Thyroid gland (tissue), 4 donors: ENCODE measurements around the gene ERC1. TPM values are rescaled to one million over a fixed set of nuclear protein-coding genes. Genes with fewer than 3 reads are reported as not detected.

Experiments
- DNase-seq, 2 donors: peaks; one replicate each; pipeline ENCODE4 v3.0.0-alpha.2; 2019
- H3K27ac ChIP-seq, 3 donors: fragments of 200-600 bp; sonication (generic); 1 replicate in 2 of 3; 2 replicates in 1 of 3; pipeline ENCODE4 v1.5.1; 2016 to 2019; ENCODE audit warnings: mild to moderate bottlenecking in 1 of 3, moderate library complexity in 1 of 3
- H3K27me3 ChIP-seq: fragments of 200-600 bp; sonication (generic); one replicate; pipeline ENCODE4 v1.5.1; 2019
- H3K36me3 ChIP-seq, 2 donors: fragments of 200-600 bp; sonication (generic); one replicate each; pipeline ENCODE4 v1.5.1; 2016 to 2019
- H3K4me1 ChIP-seq, 2 donors: fragments of 200-600 bp; sonication (generic); one replicate each; pipeline ENCODE4 v1.5.1; 2017 to 2019
- H3K4me3 ChIP-seq, 3 donors: fragments of 200-600 bp; sonication (generic); replicated peaks in 1 of 3; 1 replicate in 2 of 3; 2 replicates in 1 of 3; pipeline ENCODE4 v1.5.1; 2016; ENCODE audit warnings: mild to moderate bottlenecking in 1 of 3
- H3K9me3 ChIP-seq: fragments of 200-600 bp; sonication (generic); one replicate; pipeline ENCODE4 v1.5.1; 2017
- POLR2A ChIP-seq, 2 donors: fragments of 450-650 bp; IDR thresholded peaks; one replicate each; pipeline ENCODE4 v1.6.1; 2017; ENCODE audit warnings: antibody characterized with exemption in 2 of 2, mild to moderate bottlenecking in 2 of 2, moderate library complexity in 1 of 2
- WGBS, 2 donors: methylation state at CpG; one replicate each; pipeline ENCODE4 v1.1.5; 2017; 5-methylcytosine and 5-hydroxymethylcytosine counted together
- intact Hi-C: fragments of 100-400 bp; cut with DNase I; formaldehyde crosslinking; loops from one replicate; pipeline ENCODE4 v1.15.1; 2023
- total RNA-seq, 4 donors: library from RNA; depleted of rRNA; stranded (reverse); fragments of >200 nt; gene quantifications; one replicate each; pipeline ENCODE4 v1.2.3, GENCODE V29; 2016
- TF ChIP-seq, protein P1 (sequence below), 6 experiments: fragments of 200-600 bp in 3 of 6; fragments of 450-650 bp in 3 of 6; sonication (generic) in 3 of 6; IDR thresholded peaks; one replicate each; pipeline ENCODE4 v1.5.1; 2016 to 2019; ENCODE audit warnings: antibody characterized with exemption in 6 of 6, mild to moderate bottlenecking in 2 of 6, inconsistent platforms in 1 of 6, moderate library complexity in 1 of 6

The ERC1 gene
- total RNA-seq, 4 donors from 2014 or later = 39.8 to 84.2 (median 75.8) TPM

DNA sequence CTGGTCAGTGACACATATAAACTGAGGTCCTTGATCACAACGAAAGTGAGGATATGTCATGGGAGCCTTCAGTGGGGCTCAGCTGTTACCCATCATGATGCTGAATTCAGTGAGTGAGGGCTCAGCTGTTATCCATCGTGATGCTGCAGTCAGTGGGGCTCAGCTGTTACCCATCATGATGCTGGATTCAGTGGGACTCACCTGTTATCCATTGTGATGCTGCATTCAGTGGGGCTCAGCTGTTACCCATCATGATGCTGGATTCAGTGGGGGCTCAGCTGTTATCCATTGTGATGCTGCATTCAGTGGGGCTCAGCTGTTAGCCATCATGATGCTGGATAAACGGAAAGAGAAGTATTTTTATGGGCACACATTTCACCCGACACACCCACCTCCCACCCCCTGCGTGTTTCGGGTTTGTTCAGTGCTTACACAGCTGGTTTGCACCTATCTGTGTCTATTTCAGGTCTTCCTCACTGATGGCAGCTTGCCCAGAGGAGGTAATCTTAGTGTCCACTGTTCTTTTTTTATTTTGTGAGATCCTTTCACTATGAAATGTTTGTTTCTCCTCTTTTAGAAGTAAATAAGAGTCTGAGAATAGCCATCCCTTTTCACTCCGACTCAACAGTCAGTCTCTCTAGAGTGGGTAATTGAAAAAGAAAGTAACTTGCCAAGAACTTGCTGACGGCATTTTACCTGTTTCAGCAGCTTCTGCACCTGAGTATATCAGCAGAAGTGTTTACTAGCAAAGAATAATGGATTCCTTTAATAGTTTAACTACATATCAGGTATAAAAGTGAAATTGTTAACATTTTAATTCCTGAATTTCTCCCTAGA lies 183.0 kb downstream of the ERC1 start:
- TF ChIP-seq, protein P1, sequence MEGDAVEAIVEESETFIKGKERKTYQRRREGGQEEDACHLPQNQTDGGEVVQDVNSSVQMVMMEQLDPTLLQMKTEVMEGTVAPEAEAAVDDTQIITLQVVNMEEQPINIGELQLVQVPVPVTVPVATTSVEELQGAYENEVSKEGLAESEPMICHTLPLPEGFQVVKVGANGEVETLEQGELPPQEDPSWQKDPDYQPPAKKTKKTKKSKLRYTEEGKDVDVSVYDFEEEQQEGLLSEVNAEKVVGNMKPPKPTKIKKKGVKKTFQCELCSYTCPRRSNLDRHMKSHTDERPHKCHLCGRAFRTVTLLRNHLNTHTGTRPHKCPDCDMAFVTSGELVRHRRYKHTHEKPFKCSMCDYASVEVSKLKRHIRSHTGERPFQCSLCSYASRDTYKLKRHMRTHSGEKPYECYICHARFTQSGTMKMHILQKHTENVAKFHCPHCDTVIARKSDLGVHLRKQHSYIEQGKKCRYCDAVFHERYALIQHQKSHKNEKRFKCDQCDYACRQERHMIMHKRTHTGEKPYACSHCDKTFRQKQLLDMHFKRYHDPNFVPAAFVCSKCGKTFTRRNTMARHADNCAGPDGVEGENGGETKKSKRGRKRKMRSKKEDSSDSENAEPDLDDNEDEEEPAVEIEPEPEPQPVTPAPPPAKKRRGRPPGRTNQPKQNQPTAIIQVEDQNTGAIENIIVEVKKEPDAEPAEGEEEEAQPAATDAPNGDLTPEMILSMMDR (IDR thresholded peaks at IDR 0.05) = no peak
- TF ChIP-seq POLR2A (IDR thresholded peaks at IDR 0.05) = no peak
- peak overlapping the region in 1 of 3 donors; percentile 44 for H3K27ac ChIP-seq
- no peaks in the 10 kb centered on the region for H3K27me3 ChIP-seq
- no peak overlapping the region for H3K4me3 ChIP-seq
- intact Hi-C loops = no loop called here
- H3K9me3 ChIP-seq = no peaks in the 10 kb centered on the region
- H3K4me1 ChIP-seq = peaks cover 19 to 22% of the 10 kb centered on the region in 2 donors
- DNase-seq = no peak
- 72% methylated on average over 8 of the region's 8 CpGs for WGBS, 2 donors
- no peaks in the 10 kb centered on the region for H3K36me3 ChIP-seq

DNA sequence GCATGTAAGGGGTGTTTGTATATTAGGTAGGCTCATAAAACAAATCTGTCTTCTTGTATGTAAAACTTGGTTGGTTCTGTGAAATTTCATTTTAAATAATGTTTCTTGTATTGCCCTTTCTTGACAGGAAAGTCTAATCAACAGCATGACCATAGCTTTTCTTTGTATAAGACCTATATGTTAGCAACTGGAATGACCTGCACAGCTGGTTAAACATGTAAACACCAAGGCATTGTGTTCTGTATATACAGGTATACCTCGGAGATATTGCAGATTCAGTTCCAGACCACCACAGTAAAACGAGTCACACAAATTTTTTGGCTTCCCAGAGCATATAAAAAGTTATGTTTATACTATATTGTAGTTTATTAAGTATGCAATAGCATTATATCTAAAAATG lies 183.6 kb downstream of the ERC1 start:
- 75 to 80% methylated on average over 2 of the region's 2 CpGs for WGBS, 2 donors
- Histone ChIP-seq H3K4me3 (no peak overlapping the region), H3K27me3 (no peaks in the 10 kb centered on the region), H3K9me3 (no peaks in the 10 kb centered on the region), H3K4me1 (peaks cover 19 to 22% of the 10 kb centered on the region in 2 donors), H3K27ac (peak overlapping the region in 1 of 3 donors; percentile 44), H3K36me3 (no peaks in the 10 kb centered on the region)
- no peak for DNase-seq
- TF ChIP-seq, protein P1 (IDR thresholded peaks at IDR 0.05) = no peak
- TF ChIP-seq POLR2A (IDR thresholded peaks at IDR 0.05) = no peak
- intact Hi-C loops = no loop called here

DNA sequence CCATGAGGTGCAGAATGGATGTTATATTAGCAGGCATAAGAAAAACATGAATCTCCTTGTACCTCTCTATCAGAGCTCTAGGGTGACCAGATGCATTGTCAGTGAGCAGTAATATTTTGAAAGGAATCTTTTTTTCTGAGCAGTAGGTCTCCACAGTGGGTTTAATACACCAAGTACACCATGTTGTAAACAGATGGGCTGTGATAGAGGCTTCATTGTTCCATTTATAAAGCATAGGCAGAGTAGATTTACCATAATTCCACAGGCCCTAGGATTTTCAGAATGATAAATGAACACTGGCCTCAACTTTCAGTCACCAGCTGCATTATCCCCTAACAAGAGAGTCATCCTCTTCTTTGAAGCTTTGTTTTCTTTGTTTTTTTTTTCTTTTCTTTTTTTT lies 185.2 kb downstream of the ERC1 start:
- no peak for TF ChIP-seq POLR2A (IDR thresholded peaks at IDR 0.05)
- TF ChIP-seq, protein P1 (IDR thresholded peaks at IDR 0.05) = no peak
- H3K36me3 ChIP-seq = no peaks in the 10 kb centered on the region
- no peaks in the 10 kb centered on the region for H3K27me3 ChIP-seq
- H3K4me3 ChIP-seq = no peak overlapping the region
- H3K9me3 ChIP-seq = no peaks in the 10 kb centered on the region
- H3K27ac ChIP-seq = no peak overlapping the region
- intact Hi-C loops = no loop called here
- DNase-seq = no peak
- peaks cover 12 to 18% of the 10 kb centered on the region in 2 donors for H3K4me1 ChIP-seq

DNA sequence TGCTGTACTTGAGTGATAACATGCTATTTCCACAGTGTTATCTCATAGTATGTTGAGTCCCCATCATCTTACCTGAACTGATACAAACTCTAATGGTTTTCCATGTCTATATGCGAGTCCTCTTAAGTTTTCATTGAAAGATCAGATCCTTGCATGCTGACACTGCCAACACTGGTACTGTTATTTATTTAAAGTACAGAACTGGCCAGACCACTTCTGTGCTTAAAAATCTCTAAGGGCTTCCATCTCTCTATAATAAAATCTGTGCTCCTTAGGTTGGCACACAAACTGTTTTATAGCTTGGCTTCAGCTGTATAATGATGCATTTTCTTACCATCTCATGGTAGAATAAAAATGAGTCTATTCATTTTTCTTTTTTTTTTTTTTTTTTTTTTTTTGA lies 188.1 kb downstream of the ERC1 start:
- H3K4me1 ChIP-seq = peaks cover under 1 to 6% of the 10 kb centered on the region in 2 donors
- WGBS, 2 donors = 40 to 60% methylated on average over 1 of the region's 1 CpG
- no peaks in the 10 kb centered on the region for H3K9me3 ChIP-seq
- H3K27me3 ChIP-seq = no peaks in the 10 kb centered on the region
- TF ChIP-seq, protein P1 (IDR thresholded peaks at IDR 0.05) = no peak
- TF ChIP-seq POLR2A (IDR thresholded peaks at IDR 0.05) = no peak
- no peak for DNase-seq
- no peaks in the 10 kb centered on the region for H3K36me3 ChIP-seq
- intact Hi-C loops = no loop called here
- H3K4me3 ChIP-seq = no peak overlapping the region
- H3K27ac ChIP-seq = no peak overlapping the region

DNA sequence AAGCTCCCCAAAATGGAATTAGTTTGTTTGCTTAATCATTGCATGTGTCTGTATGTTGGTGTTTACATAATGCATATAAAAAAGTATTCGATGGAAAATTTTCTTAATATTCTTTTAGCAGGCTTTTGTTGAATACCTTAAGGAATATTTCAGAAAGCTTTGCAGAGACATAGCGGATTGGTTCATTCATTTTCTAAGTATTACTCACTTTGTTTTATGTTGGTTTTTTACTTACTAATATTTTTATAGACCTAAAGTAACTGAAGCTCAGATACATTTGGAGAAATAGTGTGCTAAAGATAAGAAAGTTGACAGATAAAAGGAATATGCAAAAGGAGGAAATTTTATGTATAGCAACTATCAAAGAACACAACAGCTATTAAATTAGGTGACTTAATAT lies 191.0 kb downstream of the ERC1 start:
- no peak overlapping the region for H3K4me3 ChIP-seq
- intact Hi-C loops = no loop called here
- H3K4me1 ChIP-seq = no peaks in the 10 kb centered on the region
- no peak for DNase-seq
- H3K9me3 ChIP-seq = no peaks in the 10 kb centered on the region
- no peaks in the 10 kb centered on the region for H3K27me3 ChIP-seq
- no peaks in the 10 kb centered on the region for H3K36me3 ChIP-seq
- no peak for TF ChIP-seq POLR2A (IDR thresholded peaks at IDR 0.05)
- H3K27ac ChIP-seq = no peak overlapping the region
- WGBS, 2 donors = 97 to 98% methylated on average over 2 of the region's 2 CpGs
